ENCODE results near the gene EGR2. TPM values are rescaled to one million over a fixed set of nuclear protein-coding genes. Genes with fewer than 3 reads are reported as not detected.

Gene EGR2
- total RNA-seq (2014; rRNA removed; shearing (Covaris generic)), result 3.7 and 5.6 TPM in 2 replicates

GRCh38 chr10:62816331-62817120, at the start of gene EGR2:
TSS of gene EGR2 (minus strand) at chr10:62816366. CDS start at chr10:62816029, 337 bp downstream.
- peak; percentile 91 for DNase-seq (ENCODE audit: low spot score)

GRCh38 chr10:62862447-62862846, 46.3 kb upstream of the EGR2 start:
- DNase-seq (ENCODE audit: low spot score), result no peak

GRCh38 chr10:62861507-62861906, 45.3 kb upstream of the EGR2 start:
- no peak for DNase-seq (ENCODE audit: low spot score)

GRCh38 chr10:62860946-62861345, 44.8 kb upstream of the EGR2 start:
- no peak for DNase-seq (ENCODE audit: low spot score)

- DNase-seq (ENCODE audit: low spot score), result peak; percentile 4
Measured at GRCh38 chr10:62858364-62858763, 42.2 kb upstream of the EGR2 start.

GRCh38 chr10:62856021-62856420, 39.9 kb upstream of the EGR2 start:
- no peak for DNase-seq (ENCODE audit: low spot score)

GRCh38 chr10:62853710-62854109, 37.5 kb upstream of the EGR2 start:
- DNase-seq (ENCODE audit: low spot score), result no peak

- no peak for DNase-seq (ENCODE audit: low spot score)
Measured at GRCh38 chr10:62852961-62853702, 37.0 kb upstream of the EGR2 start.

GRCh38 chr10:62851442-62851841, 35.3 kb upstream of the EGR2 start:
- peak; percentile 45 for DNase-seq (ENCODE audit: low spot score)

GRCh38 chr10:62850646-62851045, 34.5 kb upstream of the EGR2 start:
- no peak for DNase-seq (ENCODE audit: low spot score)

- no peak for DNase-seq (ENCODE audit: low spot score)
Measured at GRCh38 chr10:62847433-62847832, 31.3 kb upstream of the EGR2 start.

GRCh38 chr10:62844280-62845011, 28.3 kb upstream of the EGR2 start:
- no peak for DNase-seq (ENCODE audit: low spot score)

- peak; percentile 5 for DNase-seq (ENCODE audit: low spot score)
Measured at GRCh38 chr10:62843600-62843999, 27.4 kb upstream of the EGR2 start.

- no peak for DNase-seq (ENCODE audit: low spot score)
Measured at GRCh38 chr10:62842983-62843382, 26.8 kb upstream of the EGR2 start.

GRCh38 chr10:62839590-62839989, 23.4 kb upstream of the EGR2 start:
- no peak for DNase-seq (ENCODE audit: low spot score)

- no peak for DNase-seq (ENCODE audit: low spot score)
Measured at GRCh38 chr10:62831346-62831745, 15.2 kb upstream of the EGR2 start.

GRCh38 chr10:62830679-62831078, 14.5 kb upstream of the EGR2 start:
- no peak for DNase-seq (ENCODE audit: low spot score)

GRCh38 chr10:62829622-62830021, 13.5 kb upstream of the EGR2 start:
- DNase-seq (ENCODE audit: low spot score), result no peak

GRCh38 chr10:62826273-62826672, 10.1 kb upstream of the EGR2 start:
- no peak for DNase-seq (ENCODE audit: low spot score)

GRCh38 chr10:62820586-62820985, 4.4 kb upstream of the EGR2 start:
- DNase-seq (ENCODE audit: low spot score), result no peak

- peak; percentile 6 for DNase-seq (ENCODE audit: low spot score)
Measured at GRCh38 chr10:62819141-62819920, 3.2 kb upstream of the EGR2 start.
